ENCODE results near the gene STK39.

- TF ChIP-seq, protein P1, sequence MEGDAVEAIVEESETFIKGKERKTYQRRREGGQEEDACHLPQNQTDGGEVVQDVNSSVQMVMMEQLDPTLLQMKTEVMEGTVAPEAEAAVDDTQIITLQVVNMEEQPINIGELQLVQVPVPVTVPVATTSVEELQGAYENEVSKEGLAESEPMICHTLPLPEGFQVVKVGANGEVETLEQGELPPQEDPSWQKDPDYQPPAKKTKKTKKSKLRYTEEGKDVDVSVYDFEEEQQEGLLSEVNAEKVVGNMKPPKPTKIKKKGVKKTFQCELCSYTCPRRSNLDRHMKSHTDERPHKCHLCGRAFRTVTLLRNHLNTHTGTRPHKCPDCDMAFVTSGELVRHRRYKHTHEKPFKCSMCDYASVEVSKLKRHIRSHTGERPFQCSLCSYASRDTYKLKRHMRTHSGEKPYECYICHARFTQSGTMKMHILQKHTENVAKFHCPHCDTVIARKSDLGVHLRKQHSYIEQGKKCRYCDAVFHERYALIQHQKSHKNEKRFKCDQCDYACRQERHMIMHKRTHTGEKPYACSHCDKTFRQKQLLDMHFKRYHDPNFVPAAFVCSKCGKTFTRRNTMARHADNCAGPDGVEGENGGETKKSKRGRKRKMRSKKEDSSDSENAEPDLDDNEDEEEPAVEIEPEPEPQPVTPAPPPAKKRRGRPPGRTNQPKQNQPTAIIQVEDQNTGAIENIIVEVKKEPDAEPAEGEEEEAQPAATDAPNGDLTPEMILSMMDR (conservative IDR thresholded peaks at IDR 0.05; ENCODE audit: low read length): no peak
- TF ChIP-seq EZH2phosphoT487 (IDR thresholded peaks at IDR 0.05; ENCODE audit: borderline replicate concordance, low read depth, low read length): no peak
Measured at GRCh38 chr2:167916756-167917155, 330.6 kb downstream of the STK39 start.
